ENCODE results near the gene C1orf122. TPM values are rescaled to one million over a fixed set of nuclear protein-coding genes. Genes with fewer than 3 reads are reported as not detected.

C1orf122 gene
- total and polyA plus RNA-seq, 2 of the 13 experiments (the other 11 are each of a cell fraction or from before 2014, with no cell fraction given): 18.7 to 40.6 TPM

DNA sequence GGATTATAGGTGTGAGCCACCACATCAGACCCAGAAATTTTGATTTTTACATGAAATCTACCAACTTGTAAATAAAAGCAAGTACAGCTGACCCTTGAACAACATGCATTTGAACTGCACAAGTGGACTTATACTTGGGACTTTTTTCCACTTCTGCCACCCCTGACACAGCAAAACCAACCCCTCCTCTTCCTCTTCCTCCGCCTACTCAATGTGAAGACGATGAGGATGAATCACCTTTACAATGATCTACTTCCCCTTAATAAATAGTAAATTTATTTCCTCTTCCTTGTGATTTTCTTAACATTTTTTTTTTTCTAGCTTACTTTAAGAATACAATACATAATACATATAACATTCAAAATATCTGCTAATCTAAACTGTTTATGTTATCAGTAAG, 17.9 kb downstream of the C1orf122 start:
- no peak for DNase-seq (ENCODE audit: low spot score)
- Histone ChIP-seq H2AFZ (ENCODE audit: low read length) (no peak overlapping the region), H3K27me3 (ENCODE audit: control insufficient read depth in 1 of 2, insufficient read depth in 2 of 2, low read length in 2 of 2) (no peaks in the 10 kb centered on the region), H3K9ac (ENCODE audit: insufficient read depth, low read depth, low read length) (no peak overlapping the region), H3K9me3 (ENCODE audit: low read length) (no peaks in the 10 kb centered on the region), H3K27ac (ENCODE audit: extremely low read length, insufficient read depth, low read length) (no peak overlapping the region), H3K4me2 (ENCODE audit: low read depth, low read length) (no peak overlapping the region), H3K79me2 (ENCODE audit: insufficient read depth, low read length) (no peaks in the 10 kb centered on the region), H3K4me1 (ENCODE audit: insufficient read depth, low read length) (no peaks in the 10 kb centered on the region), H4K20me1 (ENCODE audit: insufficient read depth, low read length) (no peaks in the 10 kb centered on the region), H3K4me3 (replicated peaks in 1 of 3; ENCODE audit: insufficient read depth in 1 of 3, low read depth in 2 of 3, low read length in 3 of 3) (no peak overlapping the region), H3K36me3 (replicated peaks in 1 of 2; ENCODE audit: control insufficient read depth in 1 of 2, insufficient read depth in 2 of 2, low read length in 2 of 2) (peaks cover 8 to 33% of the 10 kb centered on the region in 2 experiments; a peak in 4 of 5 replicates)
- in situ Hi-C loops (cut with HindIII; ENCODE audit: extremely low pct_ligation_motif_present, low pct_unique_long_range_greater_than_20kb) (no loop called here), intact Hi-C loops (cut with micrococcal nuclease; ENCODE audit: unreplicated experiment) (no loop called here)
- WGBS (ENCODE audit: low lambda C conversion rate): 95% methylated on average over 2 of the region's 2 CpGs
- TF ChIP-seq GFI1 (CRISPR knock-in tag; IDR thresholded peaks at IDR 0.05; ENCODE audit: borderline replicate concordance) (no peak), GATAD1 (CRISPR knock-in tag; IDR thresholded peaks at IDR 0.05) (no peak)
- ATAC-seq: no peak
- ChIA-PET CTCF (ENCODE audit: low intra/inter-chr PET ratio, low total read pairs) (no interaction called here), POLR2A (interaction anchor here (1.2 kb wide), 1 partner anchor 16 kb away, joined by 4 read pairs; no protein-coding TSS in a partner anchor)
- no TSS peak for BruUV-seq (replicated peaks)
- FAIRE-seq: no peak

DNA sequence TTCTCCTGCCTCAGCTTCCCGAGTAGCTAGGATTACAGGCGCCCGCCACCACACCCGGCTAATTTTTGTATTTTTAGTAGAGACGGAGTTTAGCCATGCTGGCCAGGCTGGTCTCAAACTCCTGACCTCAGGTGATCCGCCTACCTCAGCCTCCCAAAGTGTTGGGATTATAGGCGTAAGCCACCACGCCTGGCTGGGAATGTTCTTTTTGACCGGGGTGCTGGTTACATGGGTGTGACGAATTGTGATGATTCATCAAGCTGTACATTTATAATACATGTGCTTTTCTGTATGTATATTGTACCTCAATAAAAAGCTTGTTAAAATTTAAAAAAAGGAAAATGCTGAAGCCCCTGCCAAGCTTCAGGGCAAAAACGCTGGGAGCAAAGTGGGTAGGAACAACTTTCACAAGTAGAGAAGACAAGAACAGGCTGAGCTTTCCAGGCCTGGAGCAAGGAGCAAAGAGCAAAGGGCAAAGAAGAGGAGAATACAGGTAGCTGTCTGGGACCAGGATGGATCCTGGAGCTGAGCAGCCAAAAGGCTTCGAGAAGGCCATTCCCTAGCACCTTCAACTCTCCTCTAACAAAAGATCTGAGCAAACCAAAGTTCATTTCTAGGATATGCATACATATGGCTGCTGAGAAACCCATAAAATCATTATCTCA, 21.0 kb downstream of the C1orf122 start:
- TF ChIP-seq ZNF775 (CRISPR knock-in tag; IDR thresholded peaks at IDR 0.05; ENCODE audit: borderline replicate concordance): no peak
- TF ChIP-seq FOXP1 (IDR thresholded peaks at IDR 0.05): no peak
- TF ChIP-seq FOXP1 (CRISPR knock-in tag; IDR thresholded peaks at IDR 0.05): no peak
- no peak for TF ChIP-seq U2AF2 (IDR thresholded peaks at IDR 0.05; ENCODE audit: low read depth, low read length)
- no peak for TF ChIP-seq ZBTB7B (CRISPR knock-in tag; IDR thresholded peaks at IDR 0.05)
- TF ChIP-seq, protein P1, sequence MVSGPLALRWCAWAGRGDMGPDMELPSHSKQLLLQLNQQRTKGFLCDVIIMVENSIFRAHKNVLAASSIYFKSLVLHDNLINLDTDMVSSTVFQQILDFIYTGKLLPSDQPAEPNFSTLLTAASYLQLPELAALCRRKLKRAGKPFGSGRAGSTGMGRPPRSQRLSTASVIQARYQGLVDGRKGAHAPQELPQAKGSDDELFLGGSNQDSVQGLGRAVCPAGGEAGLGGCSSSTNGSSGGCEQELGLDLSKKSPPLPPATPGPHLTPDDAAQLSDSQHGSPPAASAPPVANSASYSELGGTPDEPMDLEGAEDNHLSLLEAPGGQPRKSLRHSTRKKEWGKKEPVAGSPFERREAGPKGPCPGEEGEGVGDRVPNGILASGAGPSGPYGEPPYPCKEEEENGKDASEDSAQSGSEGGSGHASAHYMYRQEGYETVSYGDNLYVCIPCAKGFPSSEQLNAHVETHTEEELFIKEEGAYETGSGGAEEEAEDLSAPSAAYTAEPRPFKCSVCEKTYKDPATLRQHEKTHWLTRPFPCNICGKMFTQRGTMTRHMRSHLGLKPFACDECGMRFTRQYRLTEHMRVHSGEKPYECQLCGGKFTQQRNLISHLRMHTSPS (CRISPR knock-in tag; IDR thresholded peaks at IDR 0.05; ENCODE audit: low read depth): no peak
- Histone ChIP-seq H3K4me1 (ENCODE audit: insufficient read depth, low read length) (no peaks in the 10 kb centered on the region; the same call in 1 of the 2 replicates), H3K27me3 (ENCODE audit: control insufficient read depth in 1 of 2, insufficient read depth in 2 of 2, low read length in 2 of 2) (no peaks in the 10 kb centered on the region), H3K9ac (ENCODE audit: insufficient read depth, low read depth, low read length) (no peak overlapping the region), H3K79me2 (ENCODE audit: insufficient read depth, low read length) (no peaks in the 10 kb centered on the region), H3K4me2 (ENCODE audit: low read depth, low read length) (no peak overlapping the region), H2AFZ (ENCODE audit: low read length) (no peak overlapping the region), H3K9me3 (ENCODE audit: low read length) (no peaks in the 10 kb centered on the region), H3K36me3 (replicated peaks in 1 of 2; ENCODE audit: control insufficient read depth in 1 of 2, insufficient read depth in 2 of 2, low read length in 2 of 2) (peaks cover 7 to 29% of the 10 kb centered on the region in 2 experiments; a peak in 3 of 5 replicates), H3K4me3 (replicated peaks in 1 of 3; ENCODE audit: insufficient read depth in 1 of 3, low read depth in 2 of 3, low read length in 3 of 3) (no peak overlapping the region), H3K27ac (ENCODE audit: extremely low read length, insufficient read depth, low read length) (no peak overlapping the region), H4K20me1 (ENCODE audit: insufficient read depth, low read length) (no peaks in the 10 kb centered on the region)
- BruUV-seq (replicated peaks): no TSS peak
- ChIA-PET CTCF (ENCODE audit: low intra/inter-chr PET ratio, low total read pairs) (no interaction called here), POLR2A (no interaction called here)
- ATAC-seq (no peak), FAIRE-seq (no peak), DNase-seq (ENCODE audit: low spot score) (no peak)
- in situ Hi-C loops (cut with HindIII; ENCODE audit: extremely low pct_ligation_motif_present, low pct_unique_long_range_greater_than_20kb): no loop called here
- intact Hi-C loops (cut with micrococcal nuclease; ENCODE audit: unreplicated experiment): no loop called here
- 94% methylated on average over 12 of the region's 12 CpGs for WGBS (ENCODE audit: low lambda C conversion rate)
